NCI-H2227 treated with DMSO at 0.1 percent for 48 hours (cell line): Measurements from ENCODE around the gene COL4A1.

Experiments
- DNase-seq: peaks from one replicate; lab custom pipeline; 2025; lab: John Stamatoyannopoulos, UW

Gene COL4A1

DNA sequence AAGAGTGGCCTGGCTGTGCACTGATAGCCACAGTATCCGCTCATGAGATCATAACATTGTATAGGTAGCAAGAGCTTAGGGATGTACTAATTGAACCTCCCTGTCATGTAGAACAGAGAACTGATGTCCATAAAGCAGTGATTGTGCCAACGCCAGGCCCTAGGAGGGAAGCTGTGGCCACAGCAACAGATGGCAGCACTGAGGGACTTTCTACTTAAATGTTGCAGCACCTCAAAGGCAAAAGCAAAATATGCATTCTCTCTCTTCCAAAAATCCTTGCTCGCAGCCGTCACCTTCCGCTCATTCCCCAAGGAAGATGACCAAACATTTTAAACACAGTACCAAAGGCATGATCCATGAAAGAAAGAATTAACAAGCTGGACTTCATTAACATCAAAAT lies 32.3 kb downstream of the COL4A1 start:
- DNase-seq: no peak

DNA sequence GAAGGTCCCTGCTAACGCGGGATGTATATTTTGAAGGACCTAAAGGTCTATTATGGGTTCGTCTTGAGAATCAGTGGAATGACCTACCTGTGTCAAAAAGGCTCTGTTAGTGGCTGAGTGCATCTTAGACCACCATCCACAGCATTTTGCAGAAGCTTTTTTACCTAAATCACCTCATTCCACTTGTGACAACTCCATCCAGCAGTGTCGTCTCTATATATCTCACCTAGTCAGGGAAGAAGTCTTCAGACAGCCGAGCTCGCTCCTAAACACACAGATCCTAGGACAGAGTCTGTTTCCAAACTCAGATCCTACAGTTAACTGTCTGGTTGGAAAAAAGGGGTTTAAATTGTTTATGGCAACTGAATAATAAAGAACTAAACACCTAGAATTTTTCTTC lies 33.7 kb downstream of the COL4A1 start:
- no peak for DNase-seq

DNA sequence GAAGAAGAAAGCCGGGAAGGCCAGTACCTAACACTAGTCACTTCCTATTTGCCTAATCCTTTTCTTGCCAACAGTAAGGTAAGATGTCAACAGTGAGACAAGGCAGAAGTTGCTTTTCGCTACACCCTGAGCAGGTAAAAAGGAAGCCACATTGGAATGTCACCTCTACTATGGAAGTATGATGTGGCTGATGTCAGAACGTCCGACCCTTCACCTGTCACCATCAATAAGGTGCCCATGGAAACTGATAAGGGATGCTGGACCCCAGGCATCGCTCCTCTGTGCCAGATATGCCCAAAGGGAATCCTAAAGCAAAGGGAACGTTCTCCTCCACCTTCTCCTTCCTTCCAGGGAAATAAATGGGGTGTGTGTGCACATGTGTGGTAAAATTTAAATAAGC lies 34.3 kb downstream of the COL4A1 start:
- no peak for DNase-seq

DNA sequence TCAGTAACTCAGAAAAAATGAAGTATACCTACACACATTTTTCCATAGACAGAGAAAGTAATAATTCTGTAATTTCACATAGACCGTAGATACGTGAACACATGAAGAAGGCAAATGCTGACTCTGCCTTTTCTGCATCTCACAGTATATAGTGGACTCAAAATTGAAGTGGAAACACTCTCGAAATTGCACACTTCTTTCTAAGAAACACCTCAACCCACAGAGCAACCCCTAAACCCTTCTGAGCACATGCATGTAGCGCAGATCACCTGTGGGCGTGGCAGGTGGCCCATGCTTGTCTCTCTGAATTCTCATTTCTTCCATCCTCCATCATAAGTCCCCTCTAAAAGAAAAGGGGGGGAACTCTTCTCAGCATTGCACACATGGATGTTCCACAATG lies 34.7 kb downstream of the COL4A1 start:
- DNase-seq: no peak

DNA sequence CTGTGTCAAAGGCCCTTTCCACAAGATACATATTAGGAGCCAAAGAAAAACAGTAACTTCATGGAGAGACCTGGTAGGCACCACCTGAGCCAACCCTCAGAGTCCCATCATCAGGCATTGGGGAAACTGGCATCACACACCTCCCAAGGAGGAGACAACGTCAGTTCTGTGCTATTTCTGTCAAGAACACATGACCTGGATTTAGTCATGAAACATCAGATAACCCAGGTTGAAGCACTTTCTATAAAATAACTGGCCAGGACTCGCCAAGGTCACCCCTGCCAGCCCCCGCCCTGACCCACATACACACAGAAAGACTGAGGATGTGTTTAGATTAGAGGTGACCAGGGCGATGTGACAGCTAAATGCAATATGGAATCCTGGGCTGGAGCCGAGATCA lies 35.6 kb downstream of the COL4A1 start:
- DNase-seq: no peak

DNA sequence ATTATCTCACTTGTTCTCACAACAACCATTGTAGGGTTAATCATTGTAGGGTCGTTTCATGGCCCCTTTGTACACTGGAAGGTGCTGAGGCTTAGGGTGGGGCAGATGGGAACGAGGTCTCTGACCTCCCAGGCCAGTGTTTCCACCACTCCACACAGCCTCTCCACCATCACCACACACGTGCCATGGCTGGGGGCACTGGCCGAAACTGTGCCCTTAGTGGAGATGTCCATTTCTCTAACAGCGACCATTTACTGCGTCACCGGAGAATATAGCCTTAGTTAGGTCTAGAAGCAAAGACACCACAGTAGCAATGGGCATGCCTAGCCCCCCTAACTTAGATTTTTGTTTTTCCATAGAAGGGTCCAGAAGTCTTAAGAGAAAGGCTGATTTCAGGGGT lies 36.5 kb downstream of the COL4A1 start:
- DNase-seq: no peak

DNA sequence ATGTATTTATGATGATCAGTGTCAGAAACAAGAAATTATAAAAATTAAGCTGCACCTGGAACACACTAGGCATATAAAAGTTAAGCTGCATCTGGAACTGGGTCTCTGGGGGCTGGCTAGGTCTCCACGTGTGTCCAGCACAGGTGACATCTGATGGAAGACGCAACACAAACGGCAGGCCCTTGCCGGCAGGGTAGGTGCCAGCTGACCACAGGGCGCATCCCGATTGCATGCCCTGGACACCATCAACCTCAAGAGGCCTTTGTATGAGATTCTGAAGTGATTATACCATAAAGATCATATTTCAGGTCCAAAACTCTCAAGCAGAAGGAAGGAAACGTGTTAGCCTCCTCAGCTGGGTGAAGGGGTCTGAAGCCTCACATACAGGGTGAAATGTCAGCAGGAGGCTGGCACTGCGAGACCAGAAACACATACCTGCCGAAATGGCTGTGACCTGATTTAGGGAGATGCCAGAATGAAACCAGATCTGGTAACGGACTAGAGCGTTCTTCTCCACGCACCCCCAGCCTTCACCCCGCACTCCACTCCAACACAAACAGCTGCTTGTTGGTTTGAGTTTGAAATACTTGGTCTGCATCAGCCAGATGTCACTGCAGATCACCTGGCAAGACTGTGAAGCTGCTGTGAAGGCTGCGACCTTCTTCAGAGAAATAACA lies 37.3 kb downstream of the COL4A1 start:
- DNase-seq: no peak

DNA sequence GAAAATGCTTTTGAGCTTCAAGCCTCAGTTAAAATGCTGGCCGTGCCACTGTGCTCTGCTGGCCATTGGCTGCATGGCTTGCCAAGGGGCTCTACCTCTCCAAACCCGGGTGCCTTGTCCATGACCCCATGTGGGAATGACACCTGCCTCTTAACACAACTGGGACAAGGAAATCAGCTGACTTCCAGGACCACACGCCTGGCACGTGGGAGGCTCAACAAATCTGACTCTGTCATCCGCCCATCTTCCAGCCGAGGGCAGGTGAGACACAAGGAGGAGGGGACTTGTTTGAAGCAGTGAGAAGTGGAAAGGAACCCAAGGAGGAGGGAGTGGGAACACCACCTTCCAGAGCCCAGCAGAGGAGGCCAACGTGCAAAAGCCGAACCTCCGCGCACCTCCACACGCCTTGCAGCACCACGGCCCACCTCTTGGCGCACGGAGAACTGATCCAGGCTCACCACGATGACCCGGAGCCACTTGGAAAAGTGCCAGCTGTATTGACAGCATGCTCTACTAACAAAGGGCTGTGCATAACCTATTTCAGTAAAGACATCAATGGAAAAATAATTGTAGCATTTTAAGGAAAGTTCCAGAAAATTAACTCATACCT lies 38.3 kb downstream of the COL4A1 start:
- no peak for DNase-seq

DNA sequence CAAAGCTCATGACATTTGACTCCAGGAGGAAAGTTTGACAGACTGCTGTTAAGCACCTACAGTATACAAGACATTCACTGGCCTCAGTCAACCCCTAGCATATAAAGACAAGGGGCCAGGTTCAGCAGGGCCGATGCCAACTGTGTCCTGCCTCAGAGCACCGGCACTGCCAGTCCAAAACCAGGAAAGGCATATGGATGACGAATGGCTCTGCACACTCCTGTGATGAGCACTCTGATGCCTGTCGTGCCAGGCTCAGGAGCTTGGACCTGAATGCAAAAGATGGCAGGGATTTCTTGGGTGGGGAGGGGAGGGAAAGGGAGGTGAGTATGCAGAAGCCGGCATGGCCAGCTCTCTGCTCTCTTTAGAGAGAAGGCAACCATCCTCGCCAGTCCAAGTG lies 38.9 kb downstream of the COL4A1 start:
- DNase-seq: no peak

DNA sequence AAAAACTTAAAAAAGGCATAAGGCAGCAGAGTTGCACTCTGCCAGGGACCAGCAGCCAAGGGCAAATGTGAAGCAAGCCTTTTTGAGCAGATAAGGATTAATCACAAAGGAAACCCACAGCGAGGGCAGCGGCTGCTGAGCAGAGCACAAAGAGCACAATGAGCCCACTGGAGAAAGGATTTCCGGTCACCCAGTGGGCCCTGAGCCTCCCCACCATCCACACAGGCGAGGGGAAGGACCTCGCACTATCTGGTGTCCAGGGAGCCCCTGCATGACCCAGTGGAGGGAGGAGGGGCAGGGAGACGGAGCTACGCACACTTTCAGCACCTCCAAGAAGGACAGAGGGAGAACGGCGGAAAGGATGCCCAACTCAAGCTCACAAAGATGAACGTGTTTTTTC lies 40.0 kb downstream of the COL4A1 start:
- DNase-seq: no peak

DNA sequence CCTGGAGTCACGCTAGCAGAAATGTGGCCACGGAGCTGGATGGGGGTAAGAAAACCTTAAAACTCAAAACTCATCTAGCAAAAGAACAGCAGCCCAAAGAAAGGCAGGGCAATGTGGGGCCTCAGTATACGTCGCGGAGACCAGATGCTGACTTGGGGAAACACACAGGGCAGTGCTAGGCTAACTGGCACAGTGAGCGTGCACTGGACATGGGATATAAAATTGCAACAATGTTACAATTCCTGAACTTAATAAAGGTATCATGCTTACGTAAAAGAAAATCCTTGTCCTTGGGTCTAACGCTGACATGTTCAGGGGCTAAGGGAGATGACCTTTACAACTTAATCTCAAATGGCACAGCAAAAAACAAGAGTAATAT lies 40.5 kb downstream of the COL4A1 start:
- no peak for DNase-seq

DNA sequence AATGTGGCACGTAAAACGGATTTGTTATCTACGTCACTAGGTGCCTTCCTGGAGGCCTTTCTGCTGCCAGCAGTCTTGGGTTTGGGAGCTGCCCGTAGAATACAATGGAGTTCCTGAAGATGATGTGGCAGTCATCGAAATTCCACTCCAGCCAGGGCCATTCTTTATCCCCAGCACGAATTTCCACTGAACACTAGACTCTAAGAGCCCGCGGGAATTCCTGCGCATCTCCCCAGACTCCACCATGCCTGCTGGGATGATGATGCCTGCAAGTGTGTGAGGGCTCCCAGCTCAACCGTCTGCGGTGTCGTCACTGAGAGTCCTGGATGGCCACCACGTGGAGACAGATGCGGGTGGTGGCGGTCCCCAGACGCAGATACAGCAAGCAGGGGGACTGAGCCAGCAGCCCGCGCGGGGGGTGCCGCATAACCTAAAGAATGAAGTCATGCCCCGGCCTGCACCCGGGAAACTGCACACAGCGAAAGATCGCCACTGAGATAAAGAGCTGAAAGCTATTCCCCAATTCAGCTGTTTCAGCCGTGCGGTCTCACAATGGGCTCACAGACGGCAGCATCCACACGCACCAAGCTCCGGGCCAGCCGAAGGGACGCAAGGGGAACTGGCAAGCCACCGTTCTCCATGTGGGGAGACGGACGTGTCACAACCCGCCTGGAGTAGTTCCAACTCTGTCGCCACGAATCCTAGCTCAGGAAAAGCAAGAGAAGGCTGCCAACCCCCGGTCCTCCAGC lies 41.1 kb downstream of the COL4A1 start:
- no peak for DNase-seq

DNA sequence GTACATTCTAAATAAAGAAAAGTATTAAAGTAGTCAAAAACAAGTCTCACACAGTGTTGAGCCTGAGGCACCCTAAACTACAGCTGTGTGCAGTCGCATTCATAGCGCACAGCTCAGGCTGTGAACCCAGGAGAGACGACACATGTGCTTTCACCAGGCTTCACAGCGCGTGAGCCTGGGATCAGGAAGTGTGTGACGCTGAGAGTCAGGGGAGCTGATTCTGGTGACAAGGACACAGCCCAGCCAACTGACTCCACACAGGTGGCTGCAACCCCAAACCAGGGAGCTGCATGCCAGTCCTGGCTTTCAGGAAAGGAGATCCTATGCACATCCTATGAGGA lies 41.6 kb downstream of the COL4A1 start:
- DNase-seq: no peak

DNA sequence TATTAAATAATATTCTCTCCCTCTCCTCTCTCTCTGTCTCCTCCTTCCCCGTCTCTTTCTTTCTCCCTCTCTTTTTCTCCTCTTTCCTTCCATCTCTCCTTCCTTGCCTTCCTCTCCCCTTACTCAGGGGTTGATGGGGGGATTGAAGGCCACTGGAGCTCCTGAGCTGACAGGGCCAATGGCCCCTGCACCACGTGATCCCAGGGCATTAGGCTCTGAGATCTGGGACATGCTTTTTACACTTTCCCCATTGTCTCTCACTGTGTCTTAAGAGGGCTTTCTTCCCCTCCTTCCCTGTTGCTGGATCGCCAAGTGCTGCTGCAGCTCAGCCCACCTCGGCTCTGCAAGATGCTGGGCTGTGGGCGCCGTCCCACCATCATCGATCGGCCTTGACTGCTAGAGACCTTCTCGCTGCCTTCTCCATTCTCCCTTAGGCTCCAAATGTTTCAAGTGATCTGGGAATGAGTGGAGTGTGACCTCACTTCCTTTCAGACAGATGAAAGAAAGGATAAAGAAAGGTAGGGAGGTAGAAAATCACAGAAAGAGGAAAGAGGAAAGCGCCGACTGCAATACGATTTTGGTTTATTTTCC lies 42.2 kb downstream of the COL4A1 start:
- no peak for DNase-seq

DNA sequence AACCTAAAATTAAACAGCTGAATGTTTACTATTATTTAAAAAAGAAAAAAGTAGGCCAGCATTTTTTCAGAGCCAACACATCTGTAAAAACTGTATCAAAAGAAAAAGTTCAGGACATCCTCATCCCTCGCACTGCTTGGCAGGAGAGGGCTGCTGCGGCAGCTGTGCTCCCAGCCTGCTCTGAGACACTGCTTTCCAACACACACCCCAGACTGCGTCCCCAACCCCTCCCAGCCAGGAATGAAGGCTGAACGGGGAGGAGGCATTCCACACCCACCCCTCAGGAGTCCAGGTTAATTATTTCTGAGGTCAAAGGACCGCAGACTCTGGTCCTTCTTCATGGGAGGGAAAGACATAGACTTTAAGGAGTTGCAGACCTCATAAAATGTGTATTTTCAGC lies 43.1 kb downstream of the COL4A1 start:
- no peak for DNase-seq

DNA sequence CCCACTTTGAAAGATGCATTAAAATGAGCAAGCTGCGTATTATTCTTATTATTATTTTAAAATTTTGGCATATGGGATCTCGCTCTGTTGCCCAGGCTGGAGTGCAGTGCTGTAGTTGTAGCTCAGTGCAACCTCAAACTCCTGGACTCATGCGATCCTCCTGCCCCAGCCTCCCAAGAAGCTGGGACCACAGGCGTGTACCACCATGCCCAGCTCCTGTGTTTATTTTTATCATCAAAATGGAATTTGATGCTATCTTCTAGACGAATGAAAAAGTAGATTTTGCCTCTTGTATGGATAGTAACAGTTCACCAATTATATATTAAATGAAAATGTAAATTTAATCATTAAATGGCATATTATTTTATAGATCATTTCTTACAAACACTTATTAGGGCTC lies 43.6 kb downstream of the COL4A1 start:
- DNase-seq: no peak

DNA sequence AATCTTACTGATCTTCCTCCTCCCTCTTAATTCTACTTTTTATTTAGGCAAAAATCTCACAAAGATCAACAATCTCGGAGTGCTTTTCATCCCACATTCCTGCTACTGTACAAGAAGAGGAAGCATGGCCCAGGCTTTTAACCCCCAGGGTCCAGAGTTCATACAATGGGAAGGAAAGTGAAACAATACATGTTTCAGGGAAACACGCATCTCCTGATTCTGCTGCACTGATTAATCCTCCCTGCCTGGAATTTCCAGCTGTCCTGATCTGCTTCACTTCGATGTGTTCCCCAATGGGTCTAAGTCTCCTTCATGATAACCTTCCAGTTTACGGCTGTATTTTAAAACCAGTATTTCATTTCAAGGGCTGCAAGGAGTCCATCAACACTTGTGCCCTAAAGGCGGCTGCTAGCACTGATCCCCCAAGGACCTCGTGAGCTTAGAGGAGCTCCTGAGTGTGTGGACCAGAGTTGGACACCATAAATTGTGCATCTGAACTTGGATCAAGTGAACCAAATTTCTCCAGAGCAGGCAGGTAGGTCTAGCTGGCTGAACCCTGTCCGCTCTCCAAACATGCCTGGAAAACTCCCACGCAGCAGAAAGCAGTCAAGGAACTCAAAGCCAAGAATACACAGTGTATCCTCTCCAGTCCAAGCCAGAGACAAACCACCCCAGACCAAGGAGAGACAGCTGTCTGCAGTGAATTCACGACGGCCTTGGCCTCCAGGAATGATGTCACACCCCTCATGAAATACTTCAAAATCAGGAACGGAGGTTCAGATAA lies 44.3 kb downstream of the COL4A1 start:
- DNase-seq: no peak

DNA sequence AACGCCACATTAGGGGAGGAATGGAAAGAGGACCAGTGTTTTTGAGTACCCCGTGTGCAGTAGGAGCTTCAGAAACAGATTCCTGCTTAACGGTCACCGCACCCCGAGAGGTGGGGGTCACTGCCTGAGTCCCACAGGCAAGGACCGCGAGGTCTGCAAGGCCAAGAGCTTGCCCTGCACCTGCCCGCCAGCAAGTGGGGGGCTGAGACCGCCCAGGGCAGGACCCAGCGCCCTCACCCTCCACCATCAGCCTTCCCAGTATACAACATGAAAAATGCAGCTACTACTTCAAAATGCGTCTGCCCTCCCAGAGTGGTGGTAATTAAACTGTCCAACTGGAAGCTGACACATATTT lies 44.9 kb downstream of the COL4A1 start:
- no peak for DNase-seq

DNA sequence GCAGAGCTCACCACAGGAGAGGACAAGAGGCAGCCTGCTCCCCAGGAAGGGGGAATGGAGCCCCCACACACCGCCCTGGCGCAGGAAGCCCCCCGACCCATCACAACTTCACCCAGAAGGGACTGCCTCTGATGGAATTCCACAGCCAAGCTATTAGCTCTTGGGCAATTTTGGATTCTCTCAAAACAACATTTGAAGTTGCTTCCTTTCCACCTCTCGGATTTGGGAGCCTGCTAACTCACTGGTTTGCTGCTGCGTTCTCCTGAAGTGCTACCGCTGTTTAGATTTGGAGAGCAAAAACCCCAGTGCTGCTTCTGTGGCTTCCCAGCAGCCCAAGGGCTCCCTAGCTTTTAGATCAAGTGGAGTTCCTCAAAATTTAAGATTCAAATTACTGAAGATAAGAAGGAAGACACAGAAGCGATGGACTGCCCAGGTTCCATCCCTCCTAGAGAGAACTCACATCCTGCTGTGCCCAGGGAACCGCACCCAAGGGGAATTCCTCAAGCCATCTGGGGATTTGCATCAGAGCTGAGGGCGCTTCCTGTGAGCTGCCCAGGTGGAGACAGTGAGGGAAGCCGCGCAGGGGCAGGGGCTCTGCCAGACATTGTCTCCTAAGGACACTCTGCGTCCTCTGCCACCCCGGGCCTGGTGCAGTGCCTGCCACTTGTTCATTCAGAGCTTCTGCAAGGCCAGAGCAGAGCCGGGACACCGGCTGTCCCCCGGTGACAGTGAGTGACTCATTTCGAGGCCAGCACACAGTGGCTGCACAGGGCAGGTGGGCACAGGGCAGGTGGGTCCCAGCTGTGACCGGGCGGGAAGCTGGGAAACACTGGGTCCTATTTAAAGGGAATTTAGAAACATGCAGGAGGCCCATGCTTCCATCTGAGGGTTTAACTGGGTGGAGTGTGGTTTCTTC lies 45.5 kb downstream of the COL4A1 start:
- no peak for DNase-seq

DNA sequence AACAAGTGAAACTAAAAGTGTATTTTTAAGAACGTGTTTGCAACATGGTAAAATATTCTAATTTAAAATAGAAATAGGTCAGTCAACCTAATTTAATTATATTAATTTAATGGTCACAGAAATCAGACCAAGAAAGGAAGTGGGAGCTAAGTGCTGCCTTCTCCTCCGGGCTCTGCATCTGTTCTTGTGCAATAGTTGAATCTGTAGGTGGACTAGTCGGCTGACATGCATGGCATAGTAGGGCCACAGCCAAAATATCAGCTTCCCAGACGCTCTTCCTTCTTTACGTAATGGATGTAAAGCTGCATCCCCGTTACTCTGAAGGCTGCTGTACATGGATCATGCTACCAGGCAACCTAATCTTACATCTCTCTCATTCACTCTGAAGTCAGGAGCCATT lies 47.3 kb downstream of the COL4A1 start:
- no peak for DNase-seq

DNA sequence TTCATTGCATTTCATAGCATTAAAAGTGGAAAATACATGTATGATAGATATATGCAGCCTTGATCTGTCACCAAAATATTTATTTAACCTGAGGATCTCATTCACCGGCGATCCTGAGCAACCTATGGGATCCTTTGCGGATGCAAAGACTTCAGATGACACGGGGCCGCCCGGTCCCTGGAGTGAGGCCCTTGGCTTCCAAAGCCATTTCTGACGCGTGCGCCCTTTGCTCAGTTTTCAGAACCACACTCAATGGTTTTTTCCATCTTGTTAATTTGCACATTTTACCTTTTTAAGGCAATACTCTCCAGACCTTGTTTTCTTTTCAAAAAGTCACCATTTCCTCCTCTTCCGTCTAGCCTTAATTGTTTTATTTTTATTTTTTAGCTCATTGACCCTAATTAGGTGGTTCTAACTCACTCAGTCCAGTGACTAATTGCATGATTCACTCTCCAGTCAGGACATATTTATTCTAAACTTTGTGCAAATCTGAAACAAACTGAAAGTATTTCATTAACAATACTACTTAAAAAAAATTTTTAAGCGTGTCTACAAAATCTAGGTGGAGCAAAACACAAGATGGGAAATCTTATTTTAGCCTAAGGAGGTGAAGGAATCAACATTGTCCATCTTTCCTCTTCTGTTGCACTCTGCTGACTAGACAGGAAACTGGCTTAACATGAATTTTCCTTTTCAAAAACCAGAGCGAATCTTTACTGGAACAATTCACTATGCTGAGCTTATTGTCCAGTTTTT lies 47.9 kb downstream of the COL4A1 start:
- no peak for DNase-seq
